K562 (cell line): Measurements from ENCODE around the gene ARHGAP25. TPM values are rescaled to one million over a fixed set of nuclear protein-coding genes. Genes with fewer than 3 reads are reported as not detected.

Experiments used
- BACH1 ChIP-seq: fragments of 200-800 bp; sonication (Bioruptor generic); IDR thresholded peaks from 2 replicates; pipeline ENCODE4 v1.6.1; 2016; ENCODE audit warnings: missing genetic modification characterization, missing compliant biosample characterization
- BRD4 ChIP-seq: fragments of 200-600 bp; sonication (generic); IDR thresholded peaks from 2 replicates; pipeline ENCODE4 v1.6.1; 2017; ENCODE audit warnings: inconsistent platforms
- FOXJ3 ChIP-seq: sonication (generic); formaldehyde crosslinking; IDR thresholded peaks from 2 replicates; pipeline ENCODE4 v1.4.0; 2020; ENCODE audit warnings: mild to moderate bottlenecking, missing genetic modification reagents
- FOXK2 ChIP-seq, 2 experiments: fragments of 450-650 bp; IDR thresholded peaks in 1 of 2; conservative IDR thresholded peaks in 1 of 2; 2 replicates each; pipeline ENCODE4 v1.6.1; 2016; ENCODE audit warnings: low read depth in 2 of 2, mild to moderate bottlenecking in 1 of 2
- HDAC8 ChIP-seq: fragments of 450-650 bp; IDR thresholded peaks from 2 replicates; pipeline ENCODE4 v1.6.1; 2016; ENCODE audit warnings: mild to moderate bottlenecking, missing genetic modification characterization, moderate library complexity, missing compliant biosample characterization
- JUND ChIP-seq, 2 experiments: IDR thresholded peaks; 2 replicates in 1 of 2; 3 replicates in 1 of 2; pipeline ENCODE4 v1.6.1; 2011; ENCODE audit warnings: borderline replicate concordance in 2 of 2, low read depth in 2 of 2, low read length in 2 of 2, improper control_type of control experiment in 1 of 2, missing biosample characterization in 1 of 2, missing genetic modification characterization in 1 of 2, missing genetic modification reagents in 1 of 2
- MYC ChIP-seq, 2 experiments: fragments of 250-450 bp in 1 of 2; sonication (Bioruptor Pico) in 1 of 2; IDR thresholded peaks; 2 replicates each; pipeline versions ENCODE4 v1.5.1 to v1.6.1; 2012 to 2021; ENCODE audit warnings: low read depth in 2 of 2, borderline replicate concordance in 1 of 2, improper control_type of control experiment in 1 of 2, low read length in 1 of 2, mild to moderate bottlenecking in 1 of 2, moderate library complexity in 1 of 2
- NONO ChIP-seq, 2 experiments: fragments of 200-400 bp in 1 of 2; fragments of 450-650 bp in 1 of 2; formaldehyde crosslinking in 1 of 2; IDR thresholded peaks; 2 replicates each; pipeline ENCODE4 v1.6.1; 2017; ENCODE audit warnings: low read depth in 2 of 2, mild to moderate bottlenecking in 2 of 2, moderate library complexity in 2 of 2, low read length in 1 of 2
- NRF1 ChIP-seq, 2 experiments: fragments of 450-650 bp; IDR thresholded peaks in 1 of 2; conservative IDR thresholded peaks in 1 of 2; 2 replicates each; pipeline ENCODE4 v1.6.1; 2014; ENCODE audit warnings: mild to moderate bottlenecking in 2 of 2
- RAD51 ChIP-seq: fragments of 450-650 bp; IDR thresholded peaks from 2 replicates; pipeline ENCODE4 v1.7.1; 2016; ENCODE audit warnings: low read depth, mild to moderate bottlenecking, borderline replicate concordance
- SOX6 ChIP-seq: fragments of 450-650 bp; IDR thresholded peaks from 2 replicates; pipeline ENCODE4 v1.6.1; 2014; ENCODE audit warnings: mild to moderate bottlenecking
- TOE1 ChIP-seq, 2 experiments: fragments of 450-650 bp in 1 of 2; sonication (generic) in 1 of 2; formaldehyde crosslinking in 1 of 2; IDR thresholded peaks; 2 replicates each; pipeline versions ENCODE4 v1.7.1 to v1.8.0; 2016 to 2022; ENCODE audit warnings: borderline replicate concordance in 2 of 2, mild to moderate bottlenecking in 2 of 2, antibody characterized with exemption in 1 of 2, inconsistent platforms in 1 of 2, low read depth in 1 of 2, missing genetic modification reagents in 1 of 2, moderate library complexity in 1 of 2
- ZNF324 ChIP-seq: fragments of 250-450 bp; sonication (Bioruptor Pico); IDR thresholded peaks from 2 replicates; pipeline ENCODE4 v1.4.0; 2020; ENCODE audit warnings: mild to moderate bottlenecking
- polyA plus RNA-seq, 8 experiments: library from polyadenylated mRNA; depleted of rRNA in 4 of 8; stranded (reverse) in 5 of 8; unstranded in 3 of 8; fragments of >200 nt; fragmentation: Nextera tagmentation in 2 of 8; fragmentation: Illumina TruSeq in 1 of 8; extraction: Ambion mirVana in 2 of 8; extraction: Trizol in 1 of 8; gene quantifications; 2 replicates each; pipeline versions ENCODE4 v1.2.1 to v1.2.3, GENCODE V29; 2011 to 2014; ENCODE audit warnings: inconsistent platforms in 1 of 8, missing spikeins in 1 of 8
- total RNA-seq, 7 experiments: library from RNA; depleted of rRNA in 6 of 7; stranded (reverse); fragments of >200 nt in 6 of 7; fragmentation: Illumina TruSeq in 2 of 7; extraction: Trizol in 2 of 7; gene quantifications; 2 replicates each; pipeline versions ENCODE4 v1.2.1 to v1.2.3, GENCODE V29; 2011 to 2021; ENCODE audit warnings: low replicate concordance in 1 of 7
- TF ChIP-seq, protein P1 (sequence below): fragments of 450-650 bp; IDR thresholded peaks from 2 replicates; pipeline ENCODE4 v1.6.1; 2018; ENCODE audit not compliant: partially characterized antibody
- TF ChIP-seq, protein P2 (sequence below): fragments of 250-450 bp; sonication (Bioruptor Pico); IDR thresholded peaks from 2 replicates; pipeline ENCODE4 v1.5.0; 2021; ENCODE audit warnings: mild to moderate bottlenecking, borderline replicate concordance
- TF ChIP-seq, protein P3 (sequence below): fragments of 450-650 bp; IDR thresholded peaks from 2 replicates; pipeline ENCODE4 v1.6.1; 2016; ENCODE audit warnings: borderline replicate concordance

Gene ARHGAP25
- total and polyA plus RNA-seq, 9 of the 15 experiments (the other 6 are each of a cell fraction or from before 2014, with no cell fraction given): 4.9 to 14.8 (median 10.7) TPM

DNA sequence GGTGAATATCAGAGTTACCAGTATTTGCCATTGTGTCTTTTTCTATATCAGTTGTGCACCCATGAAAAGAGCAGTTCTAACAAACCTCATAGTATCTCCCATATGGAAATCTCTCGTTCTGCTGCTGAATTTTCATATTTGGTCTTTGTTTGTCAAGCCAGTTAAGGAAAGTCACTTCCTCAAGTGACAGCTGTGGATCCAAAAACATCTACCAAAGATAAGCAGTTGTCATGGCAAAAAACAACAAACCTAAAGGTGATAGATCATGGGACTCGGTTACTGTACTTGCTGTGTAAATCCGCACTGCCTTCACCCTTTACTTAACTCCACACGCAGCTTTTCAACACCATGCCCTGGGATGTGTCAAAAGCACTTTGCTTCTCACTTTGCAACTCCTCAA, 119.3 kb downstream of the ARHGAP25 start (continued):
- peak; percentile 30; the same call in 1 of the 2 replicates for TF ChIP-seq TOE1 (IDR thresholded peaks at IDR 0.05; ENCODE audit: borderline replicate concordance)
- TF ChIP-seq TOE1 (CRISPR knock-in tag; IDR thresholded peaks at IDR 0.05; ENCODE audit: borderline replicate concordance, low read depth): no peak
- no peak for TF ChIP-seq BRD4
- TF ChIP-seq FOXK2 (conservative IDR thresholded peaks at IDR 0.05 in 1 of 2, IDR thresholded peaks at IDR 0.05 in 1 of 2; ENCODE audit: low read depth in 2 of 2): 0 out of 4 replicates have a peak, but pooled peaks have one; percentile 16 to 32
- TF ChIP-seq, protein P1, sequence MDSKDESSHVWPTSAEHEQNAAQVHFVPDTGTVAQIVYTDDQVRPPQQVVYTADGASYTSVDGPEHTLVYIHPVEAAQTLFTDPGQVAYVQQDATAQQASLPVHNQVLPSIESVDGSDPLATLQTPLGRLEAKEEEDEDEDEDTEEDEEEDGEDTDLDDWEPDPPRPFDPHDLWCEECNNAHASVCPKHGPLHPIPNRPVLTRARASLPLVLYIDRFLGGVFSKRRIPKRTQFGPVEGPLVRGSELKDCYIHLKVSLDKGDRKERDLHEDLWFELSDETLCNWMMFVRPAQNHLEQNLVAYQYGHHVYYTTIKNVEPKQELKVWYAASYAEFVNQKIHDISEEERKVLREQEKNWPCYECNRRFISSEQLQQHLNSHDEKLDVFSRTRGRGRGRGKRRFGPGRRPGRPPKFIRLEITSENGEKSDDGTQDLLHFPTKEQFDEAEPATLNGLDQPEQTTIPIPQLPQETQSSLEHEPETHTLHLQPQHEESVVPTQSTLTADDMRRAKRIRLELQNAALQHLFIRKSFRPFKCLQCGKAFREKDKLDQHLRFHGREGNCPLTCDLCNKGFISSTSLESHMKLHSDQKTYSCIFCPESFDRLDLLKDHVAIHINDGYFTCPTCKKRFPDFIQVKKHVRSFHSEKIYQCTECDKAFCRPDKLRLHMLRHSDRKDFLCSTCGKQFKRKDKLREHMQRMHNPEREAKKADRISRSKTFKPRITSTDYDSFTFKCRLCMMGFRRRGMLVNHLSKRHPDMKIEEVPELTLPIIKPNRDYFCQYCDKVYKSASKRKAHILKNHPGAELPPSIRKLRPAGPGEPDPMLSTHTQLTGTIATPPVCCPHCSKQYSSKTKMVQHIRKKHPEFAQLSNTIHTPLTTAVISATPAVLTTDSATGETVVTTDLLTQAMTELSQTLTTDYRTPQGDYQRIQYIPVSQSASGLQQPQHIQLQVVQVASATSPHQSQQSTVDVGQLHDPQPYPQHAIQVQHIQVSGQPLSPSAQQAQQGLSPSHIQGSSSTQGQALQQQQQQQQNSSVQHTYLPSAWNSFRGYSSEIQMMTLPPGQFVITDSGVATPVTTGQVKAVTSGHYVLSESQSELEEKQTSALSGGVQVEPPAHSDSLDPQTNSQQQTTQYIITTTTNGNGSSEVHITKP: no peak
- no peak for TF ChIP-seq MYC (IDR thresholded peaks at IDR 0.05; ENCODE audit: low read depth, low read length)
- TF ChIP-seq MYC (CRISPR knock-in tag; IDR thresholded peaks at IDR 0.05; ENCODE audit: borderline replicate concordance, low read depth): no peak
- TF ChIP-seq HDAC8: no peak
- peak; percentile 53; the same call in 1 of the 2 replicates for TF ChIP-seq SOX6
- TF ChIP-seq NRF1 (conservative IDR thresholded peaks at IDR 0.05 in 1 of 2, IDR thresholded peaks at IDR 0.05 in 1 of 2): peak; percentile 26 to 38; a peak in 3 of 4 replicates
- TF ChIP-seq NONO (IDR thresholded peaks at IDR 0.05; ENCODE audit: low read depth in 2 of 2, low read length in 1 of 2): no peak
- peak; percentile 78 for TF ChIP-seq FOXJ3 (CRISPR knock-in tag)
- no peak for TF ChIP-seq RAD51
- TF ChIP-seq, protein P2, sequence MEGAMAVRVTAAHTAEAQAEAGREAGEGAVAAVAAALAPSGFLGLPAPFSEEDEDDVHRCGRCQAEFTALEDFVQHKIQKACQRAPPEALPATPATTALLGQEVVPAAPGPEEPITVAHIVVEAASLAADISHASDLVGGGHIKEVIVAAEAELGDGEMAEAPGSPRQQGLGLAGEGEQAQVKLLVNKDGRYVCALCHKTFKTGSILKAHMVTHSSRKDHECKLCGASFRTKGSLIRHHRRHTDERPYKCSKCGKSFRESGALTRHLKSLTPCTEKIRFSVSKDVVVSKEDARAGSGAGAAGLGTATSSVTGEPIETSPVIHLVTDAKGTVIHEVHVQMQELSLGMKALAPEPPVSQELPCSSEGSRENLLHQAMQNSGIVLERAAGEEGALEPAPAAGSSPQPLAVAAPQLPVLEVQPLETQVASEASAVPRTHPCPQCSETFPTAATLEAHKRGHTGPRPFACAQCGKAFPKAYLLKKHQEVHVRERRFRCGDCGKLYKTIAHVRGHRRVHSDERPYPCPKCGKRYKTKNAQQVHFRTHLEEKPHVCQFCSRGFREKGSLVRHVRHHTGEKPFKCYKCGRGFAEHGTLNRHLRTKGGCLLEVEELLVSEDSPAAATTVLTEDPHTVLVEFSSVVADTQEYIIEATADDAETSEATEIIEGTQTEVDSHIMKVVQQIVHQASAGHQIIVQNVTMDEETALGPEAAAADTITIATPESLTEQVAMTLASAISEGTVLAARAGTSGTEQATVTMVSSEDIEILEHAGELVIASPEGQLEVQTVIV (CRISPR knock-in tag): no peak
- TF ChIP-seq JUND (IDR thresholded peaks at IDR 0.05; ENCODE audit: borderline replicate concordance, low read depth, low read length): no peak; the same call in 1 of the 2 replicates
- TF ChIP-seq JUND (tag; IDR thresholded peaks at IDR 0.05; ENCODE audit: borderline replicate concordance, low read depth, low read length): 0 out of 3 replicates have a peak, but pooled peaks have one; percentile 31
- peak; percentile 74; the same call in 1 of the 2 replicates for TF ChIP-seq BACH1 (tag)
- TF ChIP-seq, protein P3, sequence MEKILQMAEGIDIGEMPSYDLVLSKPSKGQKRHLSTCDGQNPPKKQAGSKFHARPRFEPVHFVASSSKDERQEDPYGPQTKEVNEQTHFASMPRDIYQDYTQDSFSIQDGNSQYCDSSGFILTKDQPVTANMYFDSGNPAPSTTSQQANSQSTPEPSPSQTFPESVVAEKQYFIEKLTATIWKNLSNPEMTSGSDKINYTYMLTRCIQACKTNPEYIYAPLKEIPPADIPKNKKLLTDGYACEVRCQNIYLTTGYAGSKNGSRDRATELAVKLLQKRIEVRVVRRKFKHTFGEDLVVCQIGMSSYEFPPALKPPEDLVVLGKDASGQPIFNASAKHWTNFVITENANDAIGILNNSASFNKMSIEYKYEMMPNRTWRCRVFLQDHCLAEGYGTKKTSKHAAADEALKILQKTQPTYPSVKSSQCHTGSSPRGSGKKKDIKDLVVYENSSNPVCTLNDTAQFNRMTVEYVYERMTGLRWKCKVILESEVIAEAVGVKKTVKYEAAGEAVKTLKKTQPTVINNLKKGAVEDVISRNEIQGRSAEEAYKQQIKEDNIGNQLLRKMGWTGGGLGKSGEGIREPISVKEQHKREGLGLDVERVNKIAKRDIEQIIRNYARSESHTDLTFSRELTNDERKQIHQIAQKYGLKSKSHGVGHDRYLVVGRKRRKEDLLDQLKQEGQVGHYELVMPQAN: no peak
- TF ChIP-seq ZNF324 (CRISPR knock-in tag): no peak
